ES-I3 (cell line): ENCODE data around the gene SCYGR6.

Source experiments
- H3K36me3 ChIP-seq: 2 replicates; pipeline ENCODE4 v1.6.1; 2013; ENCODE audit warnings: mild to moderate bottlenecking, low read length, control low read depth, moderate library complexity; ENCODE audit not compliant: insufficient read depth
- H3K4me1 ChIP-seq: 2 replicates; pipeline ENCODE4 v1.6.1; 2013; ENCODE audit warnings: mild to moderate bottlenecking, control low read depth, low read length; ENCODE audit not compliant: insufficient read depth
- H3K9ac ChIP-seq: 2 replicates; pipeline ENCODE4 v1.6.1; 2013; ENCODE audit warnings: low read depth, mild to moderate bottlenecking, low read length, moderate library complexity
- H3K9me3 ChIP-seq: 2 replicates; pipeline ENCODE4 v1.6.1; 2013; ENCODE audit warnings: mild to moderate bottlenecking, low read length, moderate library complexity; ENCODE audit not compliant: control insufficient read depth, insufficient read depth

SCYGR6 gene

GRCh38 chr2:227684258-227684657 is 40.3 kb downstream of the SCYGR6 start:
- Histone ChIP-seq H3K9ac (no peak overlapping the region), H3K9me3 (no peaks in the 10 kb centered on the region), H3K36me3 (peaks cover 3% of the 10 kb centered on the region; the same call in 1 of the 2 replicates), H3K4me1 (no peaks in the 10 kb centered on the region)

GRCh38 chr2:227677928-227678327 is 46.6 kb downstream of the SCYGR6 start:
- Histone ChIP-seq H3K36me3 (no peaks in the 10 kb centered on the region), H3K9ac (no peak overlapping the region), H3K9me3 (no peaks in the 10 kb centered on the region), H3K4me1 (no peaks in the 10 kb centered on the region)

GRCh38 chr2:227674485-227674884 is 50.1 kb downstream of the SCYGR6 start:
- H3K9ac ChIP-seq, result no peak overlapping the region
- H3K9me3 ChIP-seq, result no peaks in the 10 kb centered on the region
- H3K36me3 ChIP-seq, result no peaks in the 10 kb centered on the region
- H3K4me1 ChIP-seq, result peaks cover 14% of the 10 kb centered on the region
